Dendritic cell treated with granulocyte-macrophage colony-stimulating factor and Interleukin-4, amounts not matched to agents 40 ng/mL and 50 ng/mL, for 4 days (primary cell): ENCODE measurements around the gene CHPF.

Experiments
- H3K27ac Mint-ChIP-seq: one replicate; pipeline ENCODE4 v1.8.0; 2022; ENCODE audit warnings: mild to moderate bottlenecking, mixed read lengths
- H3K27me3 Mint-ChIP-seq: one replicate; pipeline ENCODE4 v1.8.0; 2022; ENCODE audit warnings: mild to moderate bottlenecking, mixed read lengths
- H3K36me3 Mint-ChIP-seq: one replicate; pipeline ENCODE4 v1.8.0; 2022; ENCODE audit warnings: low read depth, mixed read lengths
- H3K4me1 Mint-ChIP-seq: one replicate; pipeline ENCODE4 v1.8.0; 2022; ENCODE audit warnings: low read depth, mixed read lengths
- H3K4me3 Mint-ChIP-seq: one replicate; pipeline ENCODE4 v1.8.0; 2022; ENCODE audit warnings: mild to moderate bottlenecking, moderate library complexity, mixed read lengths
- H3K9me3 Mint-ChIP-seq: one replicate; pipeline ENCODE4 v1.8.0; 2022; ENCODE audit warnings: mixed read lengths
- intact Hi-C: fragments of 100-400 bp; cut with micrococcal nuclease; formaldehyde crosslinking; loops from one replicate; pipeline ENCODE4 v1.15.0; 2022

Gene CHPF

DNA sequence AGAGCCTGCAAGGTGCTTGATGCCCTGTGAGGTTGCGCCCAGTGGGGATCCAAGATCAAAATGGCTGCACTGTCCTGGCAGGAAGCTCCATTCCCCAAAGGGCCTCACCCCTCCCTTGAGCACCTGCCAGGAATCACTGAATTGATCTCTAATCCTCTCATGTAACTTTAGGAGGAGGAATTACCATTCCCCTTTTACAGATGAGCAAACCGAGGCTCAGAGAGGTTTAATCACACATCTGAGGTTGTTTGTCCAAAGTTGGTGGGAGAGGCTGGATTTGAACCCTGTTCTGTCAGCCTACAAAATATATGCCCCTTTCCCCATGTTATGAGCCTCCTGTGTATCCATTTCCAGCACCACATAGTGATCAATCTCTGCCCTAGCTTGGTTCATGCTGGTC, 18.8 kb downstream of the CHPF start:
- H3K9me3 Mint-ChIP-seq, result no peaks in the 10 kb centered on the region
- H3K27ac Mint-ChIP-seq, result no peak overlapping the region
- intact Hi-C loops, result no loop called here
- H3K4me1 Mint-ChIP-seq, result peaks cover 9% of the 10 kb centered on the region
- H3K4me3 Mint-ChIP-seq, result no peak overlapping the region
- H3K36me3 Mint-ChIP-seq, result no peaks in the 10 kb centered on the region
- peaks cover 94% of the 10 kb centered on the region for H3K27me3 Mint-ChIP-seq

DNA sequence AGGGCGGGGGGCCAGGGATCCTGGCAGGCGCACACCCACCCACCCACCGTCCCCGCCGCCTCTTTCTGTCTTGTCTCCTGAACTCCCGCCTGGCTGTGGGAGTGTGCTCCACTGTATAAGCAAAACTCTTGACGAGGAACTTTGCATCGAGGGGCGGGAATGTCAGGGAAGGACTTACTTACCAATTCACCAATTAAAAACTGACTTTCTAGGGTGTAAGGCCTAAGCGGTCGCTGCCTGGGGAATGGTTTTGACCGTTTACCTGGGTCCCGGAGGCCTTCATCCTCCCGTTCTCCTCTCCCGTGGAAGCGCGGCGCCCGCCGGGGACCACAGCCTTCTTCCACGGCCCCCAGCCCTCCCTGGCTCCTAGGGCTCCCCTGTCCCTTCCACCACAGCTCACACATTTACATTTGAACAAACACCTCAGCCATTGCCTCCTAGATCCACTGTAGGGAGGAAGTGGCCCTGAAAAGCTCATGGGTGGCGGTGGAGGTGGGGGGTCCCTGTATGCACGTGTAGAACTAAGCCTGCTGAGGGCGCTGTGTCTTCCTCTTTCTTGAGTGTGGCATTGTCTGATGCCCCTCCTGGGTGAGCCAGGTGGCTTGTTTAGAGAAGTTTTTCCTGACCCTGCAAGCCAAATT, 20.5 kb downstream of the CHPF start:
- intact Hi-C loops, result no loop called here
- no peaks in the 10 kb centered on the region for H3K9me3 Mint-ChIP-seq
- H3K27me3 Mint-ChIP-seq, result peaks cover 93% of the 10 kb centered on the region
- no peak overlapping the region for H3K4me3 Mint-ChIP-seq
- no peak overlapping the region for H3K27ac Mint-ChIP-seq
- H3K36me3 Mint-ChIP-seq, result no peaks in the 10 kb centered on the region
- H3K4me1 Mint-ChIP-seq, result peaks cover 9% of the 10 kb centered on the region

DNA sequence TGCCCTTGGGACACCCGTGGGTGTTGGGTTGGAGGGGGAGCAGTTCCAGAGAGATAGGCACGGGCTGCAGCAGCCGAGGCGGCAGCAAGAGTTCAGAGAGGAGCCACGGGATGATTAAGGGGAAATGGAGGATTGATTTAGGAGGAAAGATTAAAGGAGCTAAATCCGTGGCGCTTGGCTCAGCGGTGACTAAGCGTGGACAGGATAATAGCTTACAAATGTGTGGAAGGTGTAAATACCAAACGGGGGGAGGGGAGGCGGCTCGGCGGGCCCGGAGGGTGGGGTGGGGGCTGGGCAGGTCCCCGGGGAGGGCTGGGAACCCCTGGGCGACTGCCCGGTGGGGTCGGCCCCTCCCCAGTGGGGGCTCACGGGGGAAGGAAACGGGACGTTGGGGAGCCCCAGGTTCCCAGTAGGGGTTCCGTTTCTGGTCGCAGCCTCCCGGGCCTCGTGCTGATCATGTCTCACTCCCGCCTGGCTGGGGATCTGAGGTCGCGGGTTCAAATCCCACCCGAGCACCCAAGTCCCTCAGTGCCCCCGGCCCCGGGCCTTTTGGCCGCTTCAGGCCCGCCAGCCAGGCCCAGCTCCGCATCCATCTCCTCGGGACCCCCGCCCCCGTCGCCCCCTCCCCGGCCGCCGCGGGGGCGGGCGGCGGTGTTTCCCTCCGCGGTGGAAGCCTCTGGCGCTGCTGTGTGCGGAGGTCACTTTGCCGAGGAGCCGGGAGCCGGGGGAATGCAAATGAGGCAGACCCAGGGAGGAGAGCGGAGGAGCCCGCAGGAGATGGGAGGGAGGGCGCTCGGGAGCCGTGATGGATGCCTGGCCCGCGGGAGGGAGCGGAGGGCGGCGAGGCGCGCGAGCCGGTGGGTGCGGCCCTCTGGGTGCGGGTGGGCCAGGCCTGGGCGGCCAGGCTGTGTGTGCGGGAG, 21.2 kb downstream of the CHPF start:
- no peak overlapping the region for H3K4me3 Mint-ChIP-seq
- peaks cover 9% of the 10 kb centered on the region for H3K4me1 Mint-ChIP-seq
- H3K27me3 Mint-ChIP-seq, result peaks cover 93% of the 10 kb centered on the region
- no peaks in the 10 kb centered on the region for H3K36me3 Mint-ChIP-seq
- intact Hi-C loops, result no loop called here
- no peaks in the 10 kb centered on the region for H3K9me3 Mint-ChIP-seq
- H3K27ac Mint-ChIP-seq, result no peak overlapping the region

DNA sequence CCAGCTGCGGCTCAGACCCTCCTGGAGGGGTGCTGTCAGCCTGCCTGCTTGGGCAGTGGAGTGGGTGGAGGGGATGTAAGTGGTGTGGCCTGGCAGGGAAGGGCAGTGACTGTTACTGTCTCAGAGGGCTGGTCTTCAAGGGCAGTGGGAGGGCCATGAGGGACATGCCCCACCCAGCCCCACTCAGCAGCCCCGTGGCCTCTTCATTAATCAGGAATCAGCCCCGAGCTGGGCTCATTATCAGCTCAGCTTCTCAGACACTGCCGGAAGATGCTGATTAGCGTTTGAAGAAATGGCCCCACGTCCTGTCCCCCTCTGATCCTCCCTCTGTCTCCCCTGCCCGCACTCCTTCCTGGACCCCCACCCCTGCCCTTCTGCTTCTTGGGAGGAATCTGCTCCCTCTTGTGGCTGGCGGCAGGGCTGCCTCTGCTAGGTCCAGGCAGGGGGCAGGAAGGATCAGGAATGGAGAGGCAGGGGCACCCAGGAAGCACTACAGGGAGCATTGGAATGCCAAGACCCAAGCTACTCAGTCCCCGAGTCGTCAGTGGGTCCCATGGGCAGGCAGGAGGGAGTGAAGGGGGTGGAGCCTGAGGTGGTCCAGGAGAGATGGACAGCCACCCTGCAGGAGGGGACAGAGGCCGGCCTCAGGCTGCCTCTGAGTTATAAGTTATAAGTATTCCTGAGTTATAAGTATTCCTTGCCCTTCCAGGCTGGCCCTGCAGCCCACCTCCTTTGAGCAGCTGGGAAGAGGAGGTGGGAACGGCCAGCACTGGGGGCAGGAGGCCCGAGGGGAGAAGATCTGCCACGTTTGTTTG, 22.3 kb downstream of the CHPF start:
- Mint-ChIP-seq H3K9me3 (no peaks in the 10 kb centered on the region), H3K4me1 (peaks cover 16% of the 10 kb centered on the region), H3K4me3 (peak overlapping the region; percentile 24), H3K27me3 (peaks cover 93% of the 10 kb centered on the region), H3K27ac (no peak overlapping the region), H3K36me3 (no peaks in the 10 kb centered on the region)
- intact Hi-C loops, result no loop called here

DNA sequence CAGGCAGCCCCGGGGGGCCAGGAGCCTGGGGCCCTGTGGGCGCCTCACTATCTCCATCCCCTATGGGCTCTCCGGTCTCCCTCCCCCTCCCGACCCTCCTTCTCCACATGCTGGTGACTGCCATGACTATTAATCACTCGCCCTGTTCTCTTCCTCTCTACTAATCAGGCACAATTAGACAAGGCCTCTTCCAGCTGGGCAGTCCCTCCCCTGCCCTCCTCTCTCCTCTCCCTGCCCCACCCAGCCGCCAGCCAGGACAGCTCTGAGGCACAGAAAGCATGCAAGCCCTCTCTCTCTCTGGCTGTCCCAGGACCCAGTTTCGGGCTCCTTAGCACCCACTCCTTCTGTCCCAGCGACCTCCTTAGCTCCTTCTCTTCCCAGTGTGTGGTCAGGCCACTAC, 23.5 kb downstream of the CHPF start:
- Mint-ChIP-seq H3K27ac (no peak overlapping the region), H3K36me3 (no peaks in the 10 kb centered on the region), H3K4me1 (peaks cover 16% of the 10 kb centered on the region), H3K27me3 (peaks cover 93% of the 10 kb centered on the region), H3K4me3 (no peak overlapping the region), H3K9me3 (no peaks in the 10 kb centered on the region)
- intact Hi-C loops, result no loop called here

DNA sequence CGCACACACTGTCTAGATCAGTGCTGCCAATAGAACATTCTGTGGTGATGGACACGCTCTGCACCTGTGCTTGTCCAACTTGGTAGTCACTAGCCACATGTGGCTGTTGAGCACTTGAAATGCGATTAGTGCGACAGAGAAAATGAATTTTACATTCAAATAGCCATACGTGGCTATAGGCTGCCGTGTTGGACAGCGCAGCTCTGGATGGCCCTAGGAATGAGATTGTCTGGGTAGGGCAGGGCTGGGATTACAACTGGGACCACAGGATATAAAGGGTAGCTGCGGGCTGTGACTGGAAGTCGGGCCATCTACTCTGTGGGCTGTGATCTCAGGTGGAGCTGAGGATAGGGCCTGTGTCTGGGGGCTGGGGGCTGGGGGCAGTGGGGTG, 24.1 kb downstream of the CHPF start:
- Mint-ChIP-seq H3K27me3 (peaks cover 93% of the 10 kb centered on the region), H3K27ac (no peak overlapping the region), H3K36me3 (no peaks in the 10 kb centered on the region), H3K9me3 (no peaks in the 10 kb centered on the region), H3K4me3 (no peak overlapping the region), H3K4me1 (peaks cover 16% of the 10 kb centered on the region)
- intact Hi-C loops, result no loop called here

DNA sequence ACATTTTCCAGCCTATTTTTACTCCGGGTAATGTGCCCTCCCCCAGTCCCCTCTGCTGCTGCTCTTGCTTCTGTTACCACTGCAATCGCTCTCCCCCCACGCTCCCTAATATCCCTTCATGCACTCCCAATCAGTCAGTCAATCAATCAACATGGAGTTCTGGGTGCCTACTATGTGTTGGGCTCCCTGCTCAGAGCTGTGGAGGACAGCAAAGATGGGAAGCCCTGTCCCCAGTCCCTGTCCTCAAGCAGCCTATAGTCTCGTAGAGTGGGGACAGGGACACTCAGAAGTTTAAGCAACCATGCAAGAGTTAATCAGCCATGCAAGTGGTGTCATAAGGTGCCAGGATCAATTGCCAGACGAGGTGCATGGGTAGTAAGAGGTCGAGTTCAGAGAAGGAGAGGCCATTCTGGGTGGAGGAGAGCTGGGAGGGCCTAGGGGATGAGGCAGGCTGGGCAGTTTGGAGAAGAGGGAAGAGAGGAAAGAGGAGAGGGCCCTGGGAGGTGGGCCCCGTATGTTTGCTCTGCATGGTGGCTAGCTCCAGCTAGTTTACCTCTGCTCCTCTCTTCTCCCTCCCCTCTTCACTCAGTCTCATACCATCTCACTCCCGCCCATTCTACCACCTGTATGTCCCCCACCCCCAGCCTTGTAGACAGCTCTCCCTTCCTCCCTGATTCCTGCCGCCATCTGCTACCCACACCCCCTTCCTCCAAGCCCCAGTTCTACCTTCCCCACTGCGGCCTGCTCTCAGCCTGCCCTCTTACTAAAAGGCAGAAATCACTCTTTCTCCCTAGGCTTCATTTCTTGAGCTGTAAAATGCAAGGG, 25.4 kb downstream of the CHPF start:
- H3K27me3 Mint-ChIP-seq, result peaks cover 93% of the 10 kb centered on the region
- no peaks in the 10 kb centered on the region for H3K36me3 Mint-ChIP-seq
- no peak overlapping the region for H3K27ac Mint-ChIP-seq
- peaks cover 21% of the 10 kb centered on the region for H3K4me1 Mint-ChIP-seq
- no peak overlapping the region for H3K4me3 Mint-ChIP-seq
- intact Hi-C loops, result no loop called here
- no peaks in the 10 kb centered on the region for H3K9me3 Mint-ChIP-seq

DNA sequence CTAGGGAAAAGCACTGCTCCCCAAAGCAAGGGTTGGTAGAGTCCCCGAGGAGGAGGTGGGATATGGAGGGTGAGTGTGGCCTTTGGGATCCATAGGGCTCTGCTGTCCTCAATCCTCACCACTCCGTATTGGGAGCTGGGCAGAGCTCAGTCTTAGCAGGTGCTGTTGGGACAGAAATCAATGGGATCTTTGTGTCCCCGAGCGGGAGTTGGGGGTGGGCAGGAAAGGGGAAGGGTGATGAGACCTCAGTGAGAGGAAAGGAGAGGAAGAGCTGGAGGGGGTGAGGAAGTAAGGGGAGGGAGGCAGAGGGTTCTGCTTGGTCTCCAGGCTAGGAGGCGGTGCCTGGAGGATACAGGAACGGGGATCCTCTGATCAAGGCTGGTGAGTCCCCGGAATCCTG, 26.7 kb downstream of the CHPF start:
- Mint-ChIP-seq H3K9me3 (no peaks in the 10 kb centered on the region), H3K27ac (no peak overlapping the region)

DNA sequence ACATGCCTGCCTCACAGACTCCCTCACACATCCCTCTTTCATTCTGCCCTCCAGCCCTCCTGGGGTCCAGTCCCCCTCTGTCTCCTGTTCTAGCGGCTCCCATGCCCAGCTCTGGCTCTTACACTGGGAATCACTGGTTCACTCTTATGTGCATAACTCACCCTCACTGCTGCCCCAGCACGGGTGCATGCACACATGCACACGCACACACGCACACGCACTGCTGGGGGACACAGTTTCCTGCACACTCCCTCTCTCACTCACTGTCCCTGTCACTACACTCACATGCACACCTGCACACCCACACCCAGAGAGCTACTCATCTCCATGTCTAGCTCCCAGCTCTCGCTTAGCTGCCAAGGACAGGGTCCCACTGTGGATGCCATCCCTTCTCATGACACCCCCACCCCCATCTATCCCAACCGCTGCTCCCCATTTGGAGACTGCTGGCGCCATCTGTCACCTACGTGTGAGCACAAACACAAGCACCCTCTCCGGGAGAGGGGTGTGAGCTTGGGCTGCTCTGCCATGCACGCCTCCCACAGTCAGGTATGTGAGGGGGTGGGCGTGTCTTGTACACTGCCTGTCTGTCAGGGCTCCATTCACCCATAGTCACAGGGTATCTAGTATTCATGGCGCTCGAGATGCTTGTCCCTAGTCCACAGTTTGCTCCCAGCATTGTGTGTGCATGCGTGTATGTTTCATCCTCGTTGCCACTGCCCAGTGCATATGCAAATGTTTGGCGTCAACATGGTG, 27.6 kb downstream of the CHPF start:
- Mint-ChIP-seq H3K27me3 (peaks cover 97% of the 10 kb centered on the region), H3K27ac (no peak overlapping the region)
- intact Hi-C loops, result no loop called here

More for the DNA sequence above, 26.7 kb downstream of the CHPF start:
- Mint-ChIP-seq H3K36me3 (no peaks in the 10 kb centered on the region), H3K4me3 (no peak overlapping the region), H3K4me1 (peaks cover 18% of the 10 kb centered on the region), H3K27me3 (peaks cover 97% of the 10 kb centered on the region)
- intact Hi-C loops, result no loop called here

DNA sequence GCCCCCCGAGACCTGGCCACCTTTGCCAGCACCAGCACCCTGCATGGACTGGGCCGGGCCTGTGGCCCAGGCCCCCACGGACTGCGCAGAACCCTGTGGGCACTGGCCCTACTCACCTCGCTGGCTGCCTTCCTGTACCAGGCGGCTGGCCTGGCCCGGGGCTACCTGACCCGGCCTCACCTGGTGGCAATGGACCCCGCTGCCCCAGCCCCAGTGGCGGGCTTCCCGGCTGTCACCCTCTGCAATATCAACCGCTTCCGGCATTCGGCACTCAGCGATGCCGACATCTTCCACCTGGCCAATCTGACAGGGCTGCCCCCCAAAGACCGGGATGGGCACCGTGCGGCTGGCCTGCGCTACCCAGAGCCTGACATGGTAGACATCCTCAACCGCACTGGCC, 28.8 kb downstream of the CHPF start:
- Mint-ChIP-seq H3K4me3 (no peak overlapping the region), H3K9me3 (no peaks in the 10 kb centered on the region), H3K27me3 (peaks cover 97% of the 10 kb centered on the region), H3K4me1 (peaks cover 19% of the 10 kb centered on the region), H3K27ac (no peak overlapping the region), H3K36me3 (no peaks in the 10 kb centered on the region)
- intact Hi-C loops, result no loop called here

More for the DNA sequence above, 27.6 kb downstream of the CHPF start:
- no peak overlapping the region for H3K4me3 Mint-ChIP-seq
- no peaks in the 10 kb centered on the region for H3K9me3 Mint-ChIP-seq
- H3K4me1 Mint-ChIP-seq, result peaks cover 12% of the 10 kb centered on the region
- no peaks in the 10 kb centered on the region for H3K36me3 Mint-ChIP-seq

DNA sequence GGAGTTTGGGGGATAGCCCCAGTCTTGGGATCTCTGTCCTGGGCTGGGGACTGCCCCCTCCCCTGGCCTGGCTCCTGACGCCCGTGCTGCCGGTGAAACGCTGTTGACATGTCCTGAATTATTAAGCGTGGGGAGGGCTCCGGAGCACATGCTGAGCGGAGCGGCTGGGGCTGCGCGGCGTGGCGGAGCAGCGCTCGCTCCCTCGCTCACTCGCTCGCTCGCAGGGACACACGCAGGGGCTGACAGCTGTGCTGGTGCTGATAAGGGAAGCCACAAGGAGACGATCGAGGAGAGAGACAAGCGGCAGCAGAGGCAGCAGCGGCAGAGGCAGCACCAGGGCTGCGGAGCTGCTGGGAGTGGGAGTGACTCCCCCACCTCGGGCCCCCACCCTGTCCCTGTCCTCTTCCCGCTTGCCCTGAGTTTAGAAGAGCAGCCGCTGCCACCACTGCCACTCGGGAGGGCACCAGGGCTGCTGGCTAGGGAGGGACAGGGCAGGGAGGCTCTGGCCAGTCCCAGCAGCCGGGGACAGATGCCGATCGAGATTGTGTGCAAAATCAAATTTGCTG, 29.3 kb downstream of the CHPF start, which contains the start of gene ASIC4:
TSS of gene ASIC4 (plus strand) at position 287 of the 566 bp plus-strand sequence. CDS start at position 530, 243 bp downstream.
- Mint-ChIP-seq H3K27me3 (peaks cover 97% of the 10 kb centered on the region), H3K9me3 (no peaks in the 10 kb centered on the region), H3K36me3 (no peaks in the 10 kb centered on the region), H3K27ac (no peak within 1 kb of the TSS), H3K4me1 (peaks cover 25% of the 10 kb centered on the region), H3K4me3 (no peak within 1 kb of the TSS)
- intact Hi-C loops, result no loop called here

DNA sequence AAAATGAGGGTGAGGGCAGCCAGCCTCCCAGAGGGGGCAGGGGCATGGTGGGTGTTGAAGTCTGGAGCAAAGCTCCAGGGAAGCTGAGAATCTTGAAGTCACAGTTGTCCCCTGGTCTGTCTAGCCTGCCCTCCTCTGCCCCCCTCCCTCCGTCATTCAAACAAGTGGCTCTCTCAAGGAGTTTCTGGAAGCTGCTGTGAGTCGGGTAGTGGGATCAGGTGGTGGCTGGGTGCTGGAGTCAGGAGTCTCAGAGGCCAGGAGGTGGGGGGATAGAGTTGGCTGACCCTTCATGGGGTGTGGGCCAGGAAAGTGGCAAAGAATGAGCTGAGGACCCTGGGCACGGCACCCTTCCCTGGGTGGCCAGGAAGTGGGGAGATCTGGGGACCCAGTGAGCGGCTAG, 29.8 kb downstream of the CHPF start:
- H3K36me3 Mint-ChIP-seq, result no peaks in the 10 kb centered on the region
- no peak overlapping the region for H3K4me3 Mint-ChIP-seq
- peaks cover 99% of the 10 kb centered on the region for H3K27me3 Mint-ChIP-seq
- H3K9me3 Mint-ChIP-seq, result no peaks in the 10 kb centered on the region
- intact Hi-C loops, result no loop called here
- H3K27ac Mint-ChIP-seq, result no peak overlapping the region
- peaks cover 26% of the 10 kb centered on the region for H3K4me1 Mint-ChIP-seq
